Liver (tissue), 3 donors: ENCODE measurements around the gene SOD1.

Experiments used
- CTCF ChIP-seq: fragments of 150-350 bp; IDR thresholded peaks from 2 replicates; pipeline ENCODE4 v1.5.1; 2017; ENCODE audit warnings: improper control_type of control experiment, low read depth, low read length; ENCODE audit not compliant: missing input control
- FOXA1 ChIP-seq: IDR thresholded peaks from 2 replicates; pipeline ENCODE4 v1.6.1; 2016; ENCODE audit warnings: antibody characterized with exemption
- HNF4G ChIP-seq: IDR thresholded peaks from 2 replicates; pipeline ENCODE4 v1.6.1; 2016; ENCODE audit warnings: antibody characterized with exemption
- RAD21 ChIP-seq, 2 donors: IDR thresholded peaks; 2 replicates each; pipeline ENCODE4 v1.6.1; 2016; ENCODE audit warnings: antibody characterized with exemption in 2 of 2, mild to moderate bottlenecking in 2 of 2
- REST ChIP-seq: IDR thresholded peaks from 2 replicates; pipeline ENCODE4 v1.6.1; 2016; ENCODE audit warnings: antibody characterized with exemption, mild to moderate bottlenecking
- YY1 ChIP-seq: IDR thresholded peaks from 2 replicates; pipeline ENCODE4 v1.6.1; 2016; ENCODE audit warnings: antibody characterized with exemption, mild to moderate bottlenecking
- ZBTB33 ChIP-seq: IDR thresholded peaks from 2 replicates; pipeline ENCODE4 v1.6.1; 2016; ENCODE audit warnings: antibody characterized with exemption
- donor health status: healthy.
- donor health status: healthy.

- TF ChIP-seq CTCF, result no peak
- TF ChIP-seq RAD21 (IDR thresholded peaks at IDR 0.05), result no peak
- TF ChIP-seq ZBTB33, result no peak
- no peak for TF ChIP-seq YY1
- TF ChIP-seq FOXA1, result no peak
- no peak for TF ChIP-seq HNF4G
- no peak for TF ChIP-seq REST
These were observed 17.6 kb downstream of the SOD1 start for GRCh38 chr21:31677047-31677446.
